Measurements from ENCODE around the gene FIZ1. TPM values are rescaled to one million over a fixed set of nuclear protein-coding genes. Genes with fewer than 3 reads are reported as not detected.

The FIZ1 gene
- total RNA-seq, 1 donor from 2014 or later = 21.5 TPM

DNA sequence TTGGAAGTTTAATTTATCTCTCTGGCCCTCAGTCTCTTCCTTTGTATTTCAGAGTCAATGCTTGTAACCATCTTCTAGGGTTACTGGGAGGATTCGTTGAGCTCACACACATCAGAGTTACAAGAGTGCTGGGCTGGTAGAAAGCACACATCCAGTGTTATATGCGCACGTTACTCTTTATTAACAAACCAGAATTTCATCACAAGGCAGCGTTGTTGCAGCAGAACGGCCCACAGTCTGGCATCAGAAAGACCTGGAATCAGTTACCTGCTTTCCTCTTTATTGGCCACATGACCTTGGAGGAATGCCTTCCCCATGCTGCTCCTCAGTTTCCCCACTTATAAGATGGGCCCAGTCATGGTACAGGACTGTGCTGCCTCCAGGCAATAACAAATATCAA is 10.0 kb upstream of the FIZ1 start:
- no peak overlapping the region for H3K27ac Mint-ChIP-seq (ENCODE audit: unreplicated experiment)
- peaks cover 31% of the 10 kb centered on the region for H3K36me3 Mint-ChIP-seq (ENCODE audit: low read depth, unreplicated experiment)
- TF ChIP-seq, protein P1, sequence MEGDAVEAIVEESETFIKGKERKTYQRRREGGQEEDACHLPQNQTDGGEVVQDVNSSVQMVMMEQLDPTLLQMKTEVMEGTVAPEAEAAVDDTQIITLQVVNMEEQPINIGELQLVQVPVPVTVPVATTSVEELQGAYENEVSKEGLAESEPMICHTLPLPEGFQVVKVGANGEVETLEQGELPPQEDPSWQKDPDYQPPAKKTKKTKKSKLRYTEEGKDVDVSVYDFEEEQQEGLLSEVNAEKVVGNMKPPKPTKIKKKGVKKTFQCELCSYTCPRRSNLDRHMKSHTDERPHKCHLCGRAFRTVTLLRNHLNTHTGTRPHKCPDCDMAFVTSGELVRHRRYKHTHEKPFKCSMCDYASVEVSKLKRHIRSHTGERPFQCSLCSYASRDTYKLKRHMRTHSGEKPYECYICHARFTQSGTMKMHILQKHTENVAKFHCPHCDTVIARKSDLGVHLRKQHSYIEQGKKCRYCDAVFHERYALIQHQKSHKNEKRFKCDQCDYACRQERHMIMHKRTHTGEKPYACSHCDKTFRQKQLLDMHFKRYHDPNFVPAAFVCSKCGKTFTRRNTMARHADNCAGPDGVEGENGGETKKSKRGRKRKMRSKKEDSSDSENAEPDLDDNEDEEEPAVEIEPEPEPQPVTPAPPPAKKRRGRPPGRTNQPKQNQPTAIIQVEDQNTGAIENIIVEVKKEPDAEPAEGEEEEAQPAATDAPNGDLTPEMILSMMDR (IDR thresholded peaks at IDR 0.05; ENCODE audit: unreplicated experiment) = no peak
- peaks cover 6% of the 10 kb centered on the region for H3K9me3 Mint-ChIP-seq (ENCODE audit: unreplicated experiment)
- peaks cover 21% of the 10 kb centered on the region for H3K27me3 Mint-ChIP-seq (ENCODE audit: unreplicated experiment)
- H3K4me1 Mint-ChIP-seq (ENCODE audit: unreplicated experiment) = peaks cover 23% of the 10 kb centered on the region
- DNase-seq (ENCODE audit: low spot score) = no peak
- H3K4me3 Mint-ChIP-seq (ENCODE audit: unreplicated experiment) = no peak overlapping the region

DNA sequence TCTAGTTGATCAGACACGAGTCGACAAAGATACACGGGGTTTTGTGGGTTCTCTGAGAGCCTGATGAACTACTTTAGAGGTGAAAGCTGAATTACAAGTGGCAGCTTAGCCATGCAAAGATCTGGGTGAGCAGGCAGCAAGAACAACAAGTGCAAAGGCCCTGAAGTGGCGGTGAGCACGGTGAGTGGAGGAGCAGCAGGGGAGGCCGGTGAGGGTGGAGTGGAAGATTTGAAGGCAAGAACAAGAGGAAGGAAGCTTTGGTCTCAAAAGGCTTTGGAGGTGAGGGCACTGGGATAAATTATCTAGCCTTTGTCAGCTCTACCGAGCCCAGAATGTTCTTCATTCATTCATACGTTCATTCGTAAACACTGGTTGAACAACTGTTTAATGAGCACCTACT is 7.5 kb upstream of the FIZ1 start:
- peak overlapping the region; percentile 99 for H3K27ac Mint-ChIP-seq (ENCODE audit: unreplicated experiment)
- peaks cover 6% of the 10 kb centered on the region for H3K9me3 Mint-ChIP-seq (ENCODE audit: unreplicated experiment)
- TF ChIP-seq, protein P1 (IDR thresholded peaks at IDR 0.05; ENCODE audit: unreplicated experiment) = no peak
- H3K4me1 Mint-ChIP-seq (ENCODE audit: unreplicated experiment) = peaks cover 23% of the 10 kb centered on the region
- H3K27me3 Mint-ChIP-seq (ENCODE audit: unreplicated experiment) = peaks cover 26% of the 10 kb centered on the region
- H3K4me3 Mint-ChIP-seq (ENCODE audit: unreplicated experiment) = peak overlapping the region; percentile 98
- DNase-seq (ENCODE audit: low spot score) = no peak
- peaks cover 30% of the 10 kb centered on the region for H3K36me3 Mint-ChIP-seq (ENCODE audit: low read depth, unreplicated experiment)

DNA sequence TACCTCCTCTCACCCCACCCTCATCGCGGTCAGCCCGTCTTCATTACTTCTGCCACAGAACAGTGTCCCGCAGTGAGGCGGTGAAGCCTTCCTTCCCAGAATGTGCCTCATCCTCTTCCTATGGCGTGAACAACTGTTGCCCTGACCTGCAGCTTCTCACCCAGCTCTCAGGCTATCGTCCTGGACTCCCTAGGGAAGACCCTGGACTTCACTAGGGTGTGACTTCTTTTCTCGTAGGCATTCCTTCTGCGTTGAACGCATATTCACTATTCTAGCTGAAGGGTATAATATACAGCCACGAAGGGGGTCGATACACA is 7.1 kb upstream of the FIZ1 start:
- Mint-ChIP-seq H3K4me3 (ENCODE audit: unreplicated experiment) (peak overlapping the region; percentile 98), H3K4me1 (ENCODE audit: unreplicated experiment) (peaks cover 26% of the 10 kb centered on the region), H3K36me3 (ENCODE audit: low read depth, unreplicated experiment) (peaks cover 26% of the 10 kb centered on the region), H3K27ac (ENCODE audit: unreplicated experiment) (peak overlapping the region; percentile 99), H3K27me3 (ENCODE audit: unreplicated experiment) (peaks cover 29% of the 10 kb centered on the region), H3K9me3 (ENCODE audit: unreplicated experiment) (peaks cover 6% of the 10 kb centered on the region)
- TF ChIP-seq, protein P1 (IDR thresholded peaks at IDR 0.05; ENCODE audit: unreplicated experiment) = no peak
- no peak for DNase-seq (ENCODE audit: low spot score)

DNA sequence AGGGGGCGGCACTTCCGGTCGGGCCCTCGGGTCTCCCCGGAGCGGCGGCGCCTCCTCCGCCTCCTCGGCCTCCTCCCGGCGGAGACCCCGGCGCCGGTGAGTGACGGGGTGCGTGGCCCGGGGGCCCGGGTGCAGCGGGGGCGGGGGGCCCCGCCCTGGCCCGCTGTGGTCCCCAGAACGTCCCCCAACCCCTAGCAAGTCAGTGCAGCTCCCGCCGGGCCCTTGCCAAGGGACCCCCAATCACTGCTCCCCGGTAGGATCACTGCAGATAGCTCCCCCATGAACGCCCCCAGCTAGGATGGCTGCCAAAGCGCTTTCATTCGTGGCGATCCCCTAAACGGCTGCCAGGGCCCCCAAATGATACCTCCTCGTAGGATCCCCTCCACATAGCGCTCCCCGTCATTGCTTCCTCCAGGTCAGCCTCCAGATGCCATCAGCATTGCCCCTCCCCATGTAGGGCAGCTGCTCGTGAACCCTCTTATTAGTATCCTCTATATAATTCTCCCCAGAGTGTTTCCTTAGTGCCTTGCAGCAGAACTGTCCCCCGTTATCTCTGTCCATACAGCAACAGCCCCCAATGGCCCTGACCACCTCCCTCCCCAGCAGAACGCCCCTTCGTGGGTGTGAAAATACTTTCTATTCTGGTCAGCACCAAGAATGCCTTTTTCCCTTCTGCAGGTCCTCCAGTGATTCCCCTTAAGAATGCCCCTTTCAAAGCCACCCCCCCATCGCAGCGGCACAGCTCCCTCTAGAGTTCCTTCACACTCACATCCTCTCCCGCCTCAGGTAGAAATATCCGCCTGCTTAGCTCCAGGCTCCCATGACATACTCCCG is 6.5 kb upstream of the FIZ1 start, which contains the start of gene ZNF865:
ZNF865 (plus strand) TSS at position 11 of the 834 bp plus-strand sequence. CDS start 7,972 bp downstream, outside the sequence.
- Mint-ChIP-seq H3K4me1 (ENCODE audit: unreplicated experiment) (peaks cover 26% of the 10 kb centered on the region), H3K4me3 (ENCODE audit: unreplicated experiment) (peak within 1 kb of the TSS; percentile 98), H3K27me3 (ENCODE audit: unreplicated experiment) (peaks cover 32% of the 10 kb centered on the region), H3K27ac (ENCODE audit: unreplicated experiment) (peak within 1 kb of the TSS; percentile 99), H3K9me3 (ENCODE audit: unreplicated experiment) (peaks cover 6% of the 10 kb centered on the region), H3K36me3 (ENCODE audit: low read depth, unreplicated experiment) (peaks cover 24% of the 10 kb centered on the region)
- TF ChIP-seq, protein P1 (IDR thresholded peaks at IDR 0.05; ENCODE audit: unreplicated experiment) = no peak
- DNase-seq (ENCODE audit: low spot score) = peak; percentile 71

DNA sequence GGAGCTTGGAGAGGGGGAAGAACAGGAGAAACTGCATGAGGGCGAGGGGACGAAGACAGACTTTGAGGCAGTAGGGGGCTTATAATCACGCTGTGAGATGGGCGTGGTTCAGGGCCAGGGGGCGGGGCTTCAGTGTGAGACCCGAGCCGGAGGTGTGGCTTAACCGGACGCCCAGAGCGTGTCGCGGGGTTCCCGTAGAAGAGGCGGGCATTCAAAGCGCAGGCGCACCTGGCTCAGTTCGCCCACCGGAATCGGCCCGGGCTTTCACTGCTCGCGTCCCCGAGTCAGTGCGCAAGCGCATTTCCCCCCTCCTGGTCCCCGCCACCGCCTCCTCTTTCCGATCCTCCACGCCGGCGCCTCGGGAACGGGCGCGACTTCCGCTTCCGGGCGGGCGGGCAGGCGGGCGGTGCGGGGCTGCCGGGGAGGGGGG is 5.9 kb upstream of the FIZ1 start:
- DNase-seq (ENCODE audit: low spot score) = peak; percentile 97
- Mint-ChIP-seq H3K27me3 (ENCODE audit: unreplicated experiment) (peaks cover 30% of the 10 kb centered on the region), H3K36me3 (ENCODE audit: low read depth, unreplicated experiment) (peaks cover 24% of the 10 kb centered on the region), H3K4me1 (ENCODE audit: unreplicated experiment) (peaks cover 26% of the 10 kb centered on the region), H3K4me3 (ENCODE audit: unreplicated experiment) (peak overlapping the region; percentile 89), H3K27ac (ENCODE audit: unreplicated experiment) (peak overlapping the region; percentile 94), H3K9me3 (ENCODE audit: unreplicated experiment) (peaks cover 6% of the 10 kb centered on the region)
- TF ChIP-seq, protein P1 (IDR thresholded peaks at IDR 0.05; ENCODE audit: unreplicated experiment) = no peak
